DND-41 (cell line): Measurements from ENCODE around the gene PTPRCAP.
A peak's percentile ranks its signal among the peaks of the same experiment; 100 is the strongest.

ENCODE experiments used
- ATAC-seq: fragments of 200-7000 bp; cut with Tn5 transposase; 3 replicates; pipeline ENCODE4 v1.9.1; 2021; ENCODE audit warnings: low read depth; ENCODE audit not compliant: insufficient read depth
- DNase-seq: peaks from one replicate; pipeline ENCODE4 v3.0.0-alpha.2; 2020
- H2AFZ ChIP-seq: 2 replicates; pipeline ENCODE4 v1.6.0; 2012; ENCODE audit warnings: low read depth, low read length
- H3K27ac ChIP-seq: 2 replicates; pipeline ENCODE4 v1.5.1; 2012; ENCODE audit warnings: low read length, inconsistent platforms
- H3K27me3 ChIP-seq: fragments of 200-600 bp; sonication (generic); 2 replicates; pipeline ENCODE4 v1.6.0; 2012; ENCODE audit warnings: low read length, mild to moderate bottlenecking, inconsistent platforms; ENCODE audit not compliant: insufficient read depth, poor library complexity
- H3K36me3 ChIP-seq: 2 replicates; pipeline ENCODE4 v1.5.1; 2012; ENCODE audit warnings: low read length, inconsistent platforms; ENCODE audit not compliant: insufficient read depth
- H3K4me1 ChIP-seq: 2 replicates; pipeline ENCODE4 v1.5.1; 2012; ENCODE audit warnings: mild to moderate bottlenecking, low read length; ENCODE audit not compliant: insufficient read depth
- H3K4me2 ChIP-seq: 2 replicates; pipeline ENCODE4 v1.6.0; 2012; ENCODE audit warnings: mild to moderate bottlenecking, moderate library complexity, low read length, inconsistent platforms; ENCODE audit not compliant: insufficient read depth
- H3K4me3 ChIP-seq, 2 experiments: fragments of 200-600 bp in 1 of 2; shearing (Covaris generic) in 1 of 2; 2 replicates each; pipeline ENCODE4 v1.5.1; 2012 to 2016; ENCODE audit warnings: inconsistent platforms in 2 of 2, low read length in 2 of 2, mild to moderate bottlenecking in 2 of 2, low read depth in 1 of 2, moderate library complexity in 1 of 2
- H3K79me2 ChIP-seq: 2 replicates; pipeline ENCODE4 v1.6.0; 2012; ENCODE audit warnings: low read length, inconsistent platforms; ENCODE audit not compliant: insufficient read depth
- H3K9ac ChIP-seq: 2 replicates; pipeline ENCODE4 v1.6.0; 2012; ENCODE audit warnings: low read depth, mild to moderate bottlenecking, inconsistent platforms, low read length, moderate library complexity
- H3K9me3 ChIP-seq: 2 replicates; pipeline ENCODE4 v1.5.1; 2012; ENCODE audit warnings: low read length, moderate library complexity, mild to moderate bottlenecking, inconsistent platforms; ENCODE audit not compliant: insufficient read depth, severe bottlenecking
- H4K20me1 ChIP-seq: 2 replicates; pipeline ENCODE4 v1.6.0; 2012; ENCODE audit warnings: low read length; ENCODE audit not compliant: insufficient read depth
- CTCF ChIP-seq: IDR thresholded peaks from 2 replicates; pipeline ENCODE4 v1.5.1; 2012; ENCODE audit warnings: borderline replicate concordance, low read length, moderate library complexity, mild to moderate bottlenecking; ENCODE audit not compliant: poor library complexity, severe bottlenecking; ENCODE audit errors: extremely low read depth
- EZH2 ChIP-seq: IDR thresholded peaks from 3 replicates; pipeline ENCODE4 v1.6.1; 2012; ENCODE audit warnings: borderline replicate concordance, low read depth, mild to moderate bottlenecking, moderate library complexity, low read length, inconsistent platforms; ENCODE audit not compliant: severe bottlenecking

The PTPRCAP gene

GRCh38 chr11:67484847-67485311 is 47.4 kb upstream of the PTPRCAP start:
- Histone ChIP-seq H3K36me3 (peaks cover 48% of the 10 kb centered on the region), H3K4me3 (peak overlapping the region; percentile 28 to 68; a peak in 3 of 4 replicates), H3K27ac (peak overlapping the region; percentile 99), H2AFZ (0 out of 2 replicates have a peak overlapping the region, but pooled peaks have one; percentile 5), H3K79me2 (peaks cover 46% of the 10 kb centered on the region), H3K9ac (peak overlapping the region; percentile 95), H3K4me1 (peaks cover 44% of the 10 kb centered on the region), H3K4me2 (peak overlapping the region; percentile 76), H3K9me3 (no peaks in the 10 kb centered on the region), H4K20me1 (peaks cover 24% of the 10 kb centered on the region), H3K27me3 (no peaks in the 10 kb centered on the region)
- DNase-seq, result peak; percentile 68
- ATAC-seq, result no peak
- TF ChIP-seq CTCF, result no peak
- no peak for TF ChIP-seq EZH2

- Histone ChIP-seq H3K79me2 (peaks cover 46% of the 10 kb centered on the region), H3K4me1 (peaks cover 44% of the 10 kb centered on the region), H4K20me1 (peaks cover 22% of the 10 kb centered on the region), H3K27ac (peak overlapping the region; percentile 99), H3K4me3 (peak overlapping the region; percentile 28 to 68), H3K36me3 (peaks cover 40% of the 10 kb centered on the region), H2AFZ (peak overlapping the region; percentile 28), H3K4me2 (peak overlapping the region; percentile 76), H3K9ac (peak overlapping the region; percentile 95), H3K27me3 (no peaks in the 10 kb centered on the region), H3K9me3 (no peaks in the 10 kb centered on the region)
- TF ChIP-seq CTCF (no peak), EZH2 (no peak)
- ATAC-seq, result peak; percentile 46
- peak; percentile 75 for DNase-seq
Measured at GRCh38 chr11:67483831-67484665, 46.6 kb upstream of the PTPRCAP start.

GRCh38 chr11:67482827-67483798 is 45.6 kb upstream of the PTPRCAP start, which contains the start of gene AIP:
Gene AIP, plus strand, starts transcription at chr11:67483026. Its CDS starts 133 bp downstream, at chr11:67483159.
- DNase-seq (peak; percentile 99), ATAC-seq (peak; percentile 81)
- Histone ChIP-seq H3K9ac (peak within 1 kb of the TSS; percentile 95), H3K36me3 (peaks cover 31% of the 10 kb centered on the region), H2AFZ (peak within 1 kb of the TSS; percentile 87), H3K27me3 (no peaks in the 10 kb centered on the region), H4K20me1 (peaks cover 19% of the 10 kb centered on the region), H3K79me2 (peaks cover 45% of the 10 kb centered on the region), H3K27ac (peak within 1 kb of the TSS; percentile 99), H3K4me3 (peak within 1 kb of the TSS; percentile 28 to 68), H3K4me2 (peak within 1 kb of the TSS; percentile 76), H3K4me1 (peaks cover 44% of the 10 kb centered on the region), H3K9me3 (no peaks in the 10 kb centered on the region)
- TF ChIP-seq EZH2 (no peak), CTCF (peak; percentile 40)
